Measurements from ENCODE around the gene ARSI.

Gene ARSI

DNA sequence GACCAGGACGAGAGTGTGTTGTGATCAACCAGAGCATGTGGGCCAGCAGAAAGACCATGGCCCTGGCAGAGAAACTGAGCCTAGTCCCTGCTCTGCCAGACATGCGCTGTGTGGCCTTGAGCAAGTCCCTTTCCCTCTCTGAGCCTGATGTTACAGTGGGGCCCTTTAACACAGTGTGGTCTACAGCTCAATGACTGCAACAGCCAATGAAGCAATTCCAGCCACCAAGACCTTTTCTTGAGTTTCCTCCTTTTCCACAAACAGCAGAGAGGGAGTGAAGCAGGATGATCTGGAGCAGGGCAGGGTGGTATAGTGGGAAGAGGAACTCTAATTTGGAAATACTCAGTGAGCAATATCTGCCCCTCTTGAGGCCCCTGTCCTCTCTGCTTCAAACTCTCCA, 25.8 kb upstream of the ARSI start:
- Histone ChIP-seq H3K27me3 (replicated peaks; ENCODE audit: control insufficient read depth, insufficient read depth, low read length, poor library complexity, severe bottlenecking) (no peaks in the 10 kb centered on the region), H3K36me3 (ENCODE audit: control insufficient read depth, insufficient read depth, low read length) (no peaks in the 10 kb centered on the region), H3K4me3 (ENCODE audit: insufficient read depth, low read depth, low read length, poor library complexity, severe bottlenecking) (no peak overlapping the region), H3K27ac (ENCODE audit: insufficient read depth, low read length, poor library complexity, severe bottlenecking) (no peak overlapping the region), H3K4me1 (ENCODE audit: control insufficient read depth, insufficient read depth, low read length, poor library complexity, severe bottlenecking) (no peaks in the 10 kb centered on the region), H3K9me3 (ENCODE audit: control insufficient read depth, low read length) (no peaks in the 10 kb centered on the region)
- DNase-seq: no peak

- H3K27ac ChIP-seq (ENCODE audit: insufficient read depth, low read length, poor library complexity, severe bottlenecking): no peak overlapping the region
- no peaks in the 10 kb centered on the region for H3K27me3 ChIP-seq (replicated peaks; ENCODE audit: control insufficient read depth, insufficient read depth, low read length, poor library complexity, severe bottlenecking)
- no peaks in the 10 kb centered on the region for H3K4me1 ChIP-seq (ENCODE audit: control insufficient read depth, insufficient read depth, low read length, poor library complexity, severe bottlenecking)
- H3K9me3 ChIP-seq (ENCODE audit: control insufficient read depth, low read length): no peaks in the 10 kb centered on the region
- H3K4me3 ChIP-seq (ENCODE audit: insufficient read depth, low read depth, low read length, poor library complexity, severe bottlenecking): no peak overlapping the region
- no peak for DNase-seq
- no peaks in the 10 kb centered on the region for H3K36me3 ChIP-seq (ENCODE audit: control insufficient read depth, insufficient read depth, low read length)
These were observed 24.4 kb upstream of the ARSI start for GRCh38 chr5:150327139-150327538.

DNA sequence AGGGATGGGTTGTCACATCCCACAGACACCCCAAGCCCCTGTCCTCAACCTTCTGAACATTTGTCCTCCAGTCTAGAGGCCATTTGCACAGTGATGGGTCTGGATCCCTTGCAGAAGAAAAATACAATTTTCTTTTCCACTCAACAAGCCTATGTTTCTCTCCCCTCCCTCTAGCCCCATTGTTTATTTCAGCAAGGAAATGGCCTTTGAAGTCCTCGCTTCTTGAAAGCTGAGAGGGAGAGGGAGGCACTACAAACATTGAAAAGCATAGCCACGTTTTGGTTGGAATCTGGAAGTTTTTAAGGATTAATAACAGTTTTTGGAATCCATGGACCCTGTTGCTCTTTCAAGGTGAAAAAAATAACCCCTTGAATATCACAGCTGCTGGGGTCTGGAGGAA, 24.0 kb upstream of the ARSI start:
- H3K9me3 ChIP-seq (ENCODE audit: control insufficient read depth, low read length): no peaks in the 10 kb centered on the region
- no peaks in the 10 kb centered on the region for H3K36me3 ChIP-seq (ENCODE audit: control insufficient read depth, insufficient read depth, low read length)

GRCh38 chr5:150325426-150325825, 22.7 kb upstream of the ARSI start:
- Histone ChIP-seq H3K27ac (ENCODE audit: insufficient read depth, low read length, poor library complexity, severe bottlenecking) (no peak overlapping the region), H3K27me3 (replicated peaks; ENCODE audit: control insufficient read depth, insufficient read depth, low read length, poor library complexity, severe bottlenecking) (no peaks in the 10 kb centered on the region), H3K4me3 (ENCODE audit: insufficient read depth, low read depth, low read length, poor library complexity, severe bottlenecking) (no peak overlapping the region), H3K9me3 (ENCODE audit: control insufficient read depth, low read length) (no peaks in the 10 kb centered on the region), H3K36me3 (ENCODE audit: control insufficient read depth, insufficient read depth, low read length) (no peaks in the 10 kb centered on the region), H3K4me1 (ENCODE audit: control insufficient read depth, insufficient read depth, low read length, poor library complexity, severe bottlenecking) (no peaks in the 10 kb centered on the region)
- no peak for DNase-seq

More for the DNA sequence above, 24.0 kb upstream of the ARSI start:
- Histone ChIP-seq H3K27me3 (replicated peaks; ENCODE audit: control insufficient read depth, insufficient read depth, low read length, poor library complexity, severe bottlenecking) (no peaks in the 10 kb centered on the region), H3K4me3 (ENCODE audit: insufficient read depth, low read depth, low read length, poor library complexity, severe bottlenecking) (no peak overlapping the region), H3K27ac (ENCODE audit: insufficient read depth, low read length, poor library complexity, severe bottlenecking) (no peak overlapping the region), H3K4me1 (ENCODE audit: control insufficient read depth, insufficient read depth, low read length, poor library complexity, severe bottlenecking) (no peaks in the 10 kb centered on the region)
- no peak for DNase-seq

DNA sequence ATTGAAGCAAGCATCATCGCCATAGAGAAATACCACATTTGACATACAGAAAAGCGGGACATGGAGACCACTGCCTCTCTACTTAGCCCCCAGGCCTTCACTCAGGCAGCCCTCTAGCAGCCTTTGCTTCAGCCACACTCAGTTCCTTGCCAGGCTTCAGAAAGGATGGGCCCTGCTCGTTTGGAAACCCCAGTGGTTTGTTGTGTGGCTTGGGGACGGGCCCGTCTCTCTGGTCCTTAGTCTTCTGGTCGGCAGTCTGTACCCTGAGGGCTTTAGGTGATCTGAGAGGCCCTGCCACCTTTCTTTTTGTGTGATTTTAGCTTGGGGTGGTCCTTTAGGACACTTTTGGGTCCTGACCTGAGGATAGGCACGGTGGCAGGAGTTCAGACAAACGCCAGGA, 21.1 kb upstream of the ARSI start:
- H3K4me3 ChIP-seq (ENCODE audit: insufficient read depth, low read depth, low read length, poor library complexity, severe bottlenecking): no peak overlapping the region
- H3K27me3 ChIP-seq (replicated peaks; ENCODE audit: control insufficient read depth, insufficient read depth, low read length, poor library complexity, severe bottlenecking): no peaks in the 10 kb centered on the region
- H3K36me3 ChIP-seq (ENCODE audit: control insufficient read depth, insufficient read depth, low read length): no peaks in the 10 kb centered on the region
- DNase-seq: no peak
- H3K4me1 ChIP-seq (ENCODE audit: control insufficient read depth, insufficient read depth, low read length, poor library complexity, severe bottlenecking): no peaks in the 10 kb centered on the region
- no peak overlapping the region for H3K27ac ChIP-seq (ENCODE audit: insufficient read depth, low read length, poor library complexity, severe bottlenecking)
- H3K9me3 ChIP-seq (ENCODE audit: control insufficient read depth, low read length): no peaks in the 10 kb centered on the region

DNA sequence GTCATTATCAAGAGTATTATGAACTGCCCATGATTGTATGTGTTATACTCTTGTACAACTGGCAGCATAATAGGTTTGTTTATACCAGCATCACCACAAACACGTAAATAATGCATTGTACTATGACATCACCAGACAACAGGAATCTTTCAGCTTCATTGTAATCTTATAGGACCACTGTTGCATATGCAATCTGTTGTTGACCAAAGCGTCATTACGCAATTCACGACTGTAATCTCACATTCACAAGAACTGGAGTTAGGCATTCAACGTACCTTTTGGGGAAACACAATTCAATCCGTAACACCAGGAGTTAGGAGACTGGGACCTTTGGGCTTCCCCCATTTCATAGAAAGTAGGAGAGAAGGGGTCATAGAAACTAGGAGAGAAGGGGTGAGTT, 20.4 kb upstream of the ARSI start:
- Histone ChIP-seq H3K4me3 (ENCODE audit: insufficient read depth, low read depth, low read length, poor library complexity, severe bottlenecking) (no peak overlapping the region), H3K27ac (ENCODE audit: insufficient read depth, low read length, poor library complexity, severe bottlenecking) (no peak overlapping the region), H3K36me3 (ENCODE audit: control insufficient read depth, insufficient read depth, low read length) (no peaks in the 10 kb centered on the region), H3K9me3 (ENCODE audit: control insufficient read depth, low read length) (no peaks in the 10 kb centered on the region), H3K4me1 (ENCODE audit: control insufficient read depth, insufficient read depth, low read length, poor library complexity, severe bottlenecking) (no peaks in the 10 kb centered on the region), H3K27me3 (replicated peaks; ENCODE audit: control insufficient read depth, insufficient read depth, low read length, poor library complexity, severe bottlenecking) (no peaks in the 10 kb centered on the region)
- no peak for DNase-seq

DNA sequence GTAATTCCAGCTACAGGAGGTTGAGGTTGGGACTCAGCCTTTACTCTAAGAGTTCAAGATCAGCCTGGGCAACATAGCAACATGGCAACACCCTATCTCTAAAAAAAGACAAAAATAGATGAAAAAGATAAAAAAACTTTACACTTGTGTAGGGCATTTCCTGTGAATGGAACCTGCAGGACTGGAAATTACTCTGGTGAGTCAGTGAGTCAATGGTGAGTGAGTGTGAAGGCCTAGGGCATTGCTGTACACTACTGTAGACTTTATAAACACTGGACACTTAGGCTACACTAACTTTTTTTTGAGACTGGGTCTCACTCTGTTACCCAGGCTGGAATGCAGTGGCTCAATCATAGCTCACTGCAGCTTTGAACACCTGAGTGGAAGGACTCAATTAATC, 19.5 kb upstream of the ARSI start:
- no peak overlapping the region for H3K27ac ChIP-seq (ENCODE audit: insufficient read depth, low read length, poor library complexity, severe bottlenecking)
- no peak overlapping the region for H3K4me3 ChIP-seq (ENCODE audit: insufficient read depth, low read depth, low read length, poor library complexity, severe bottlenecking)
- DNase-seq: no peak
- H3K27me3 ChIP-seq (replicated peaks; ENCODE audit: control insufficient read depth, insufficient read depth, low read length, poor library complexity, severe bottlenecking): no peaks in the 10 kb centered on the region
- H3K4me1 ChIP-seq (ENCODE audit: control insufficient read depth, insufficient read depth, low read length, poor library complexity, severe bottlenecking): no peaks in the 10 kb centered on the region
- no peaks in the 10 kb centered on the region for H3K36me3 ChIP-seq (ENCODE audit: control insufficient read depth, insufficient read depth, low read length)
- H3K9me3 ChIP-seq (ENCODE audit: control insufficient read depth, low read length): no peaks in the 10 kb centered on the region

GRCh38 chr5:150321784-150322183, 19.1 kb upstream of the ARSI start:
- no peaks in the 10 kb centered on the region for H3K4me1 ChIP-seq (ENCODE audit: control insufficient read depth, insufficient read depth, low read length, poor library complexity, severe bottlenecking)
- no peak overlapping the region for H3K27ac ChIP-seq (ENCODE audit: insufficient read depth, low read length, poor library complexity, severe bottlenecking)
- no peaks in the 10 kb centered on the region for H3K36me3 ChIP-seq (ENCODE audit: control insufficient read depth, insufficient read depth, low read length)
- no peaks in the 10 kb centered on the region for H3K27me3 ChIP-seq (replicated peaks; ENCODE audit: control insufficient read depth, insufficient read depth, low read length, poor library complexity, severe bottlenecking)
- no peak overlapping the region for H3K4me3 ChIP-seq (ENCODE audit: insufficient read depth, low read depth, low read length, poor library complexity, severe bottlenecking)
- no peaks in the 10 kb centered on the region for H3K9me3 ChIP-seq (ENCODE audit: control insufficient read depth, low read length)
- DNase-seq: no peak

DNA sequence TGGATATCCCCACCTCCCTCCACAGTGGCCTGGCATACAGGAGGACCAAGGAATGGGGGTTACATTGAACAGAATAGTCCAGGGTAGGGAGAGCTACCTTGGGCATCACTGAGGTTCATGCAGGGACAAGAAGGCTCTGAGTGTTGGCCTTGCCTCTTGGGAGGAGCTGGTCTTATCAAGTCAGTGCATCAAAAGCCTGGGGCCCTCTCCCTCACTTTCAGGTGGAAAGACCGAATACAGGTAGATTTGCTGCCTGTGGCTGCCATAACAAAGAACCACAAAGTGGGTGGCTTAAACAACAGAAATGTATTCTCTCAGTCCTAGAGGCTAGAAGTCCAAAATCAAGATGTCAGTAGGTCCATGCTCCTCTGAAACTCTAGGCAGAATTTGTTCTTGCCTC, 18.5 kb upstream of the ARSI start:
- DNase-seq: no peak
- Histone ChIP-seq H3K36me3 (ENCODE audit: control insufficient read depth, insufficient read depth, low read length) (no peaks in the 10 kb centered on the region), H3K27ac (ENCODE audit: insufficient read depth, low read length, poor library complexity, severe bottlenecking) (no peak overlapping the region), H3K9me3 (ENCODE audit: control insufficient read depth, low read length) (no peaks in the 10 kb centered on the region), H3K27me3 (replicated peaks; ENCODE audit: control insufficient read depth, insufficient read depth, low read length, poor library complexity, severe bottlenecking) (no peaks in the 10 kb centered on the region), H3K4me1 (ENCODE audit: control insufficient read depth, insufficient read depth, low read length, poor library complexity, severe bottlenecking) (no peaks in the 10 kb centered on the region), H3K4me3 (ENCODE audit: insufficient read depth, low read depth, low read length, poor library complexity, severe bottlenecking) (no peak overlapping the region)

DNA sequence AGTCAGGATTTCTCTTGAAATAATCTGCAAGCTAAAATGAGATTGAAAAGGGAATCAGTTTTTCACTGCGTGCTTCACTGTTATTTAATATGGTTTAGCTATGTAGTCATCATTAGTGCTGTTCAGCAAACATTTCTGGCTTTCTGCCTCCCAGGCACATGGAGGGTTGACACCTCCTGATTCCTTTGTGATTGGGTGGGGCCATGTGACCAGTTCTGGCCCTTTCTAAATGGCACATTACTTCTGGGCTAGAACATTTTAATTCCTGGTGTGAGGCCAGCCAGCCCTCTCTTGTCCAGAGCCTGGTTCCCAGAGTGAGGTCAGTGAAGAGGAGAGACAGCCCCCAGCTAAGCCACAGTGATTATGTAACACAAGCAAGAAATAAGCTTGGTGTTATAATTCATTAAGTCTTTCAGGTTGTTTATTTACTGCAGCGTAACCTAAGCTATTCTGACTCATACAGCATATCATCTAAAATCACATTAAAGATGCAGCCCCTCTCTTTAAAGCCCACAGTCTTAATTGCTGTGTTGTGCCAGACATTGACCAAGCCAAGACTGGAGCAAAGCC, 17.4 kb upstream of the ARSI start:
- Histone ChIP-seq H3K4me1 (ENCODE audit: control insufficient read depth, insufficient read depth, low read length, poor library complexity, severe bottlenecking) (no peaks in the 10 kb centered on the region), H3K27me3 (replicated peaks; ENCODE audit: control insufficient read depth, insufficient read depth, low read length, poor library complexity, severe bottlenecking) (no peaks in the 10 kb centered on the region), H3K4me3 (ENCODE audit: insufficient read depth, low read depth, low read length, poor library complexity, severe bottlenecking) (no peak overlapping the region), H3K27ac (ENCODE audit: insufficient read depth, low read length, poor library complexity, severe bottlenecking) (no peak overlapping the region), H3K36me3 (ENCODE audit: control insufficient read depth, insufficient read depth, low read length) (no peaks in the 10 kb centered on the region), H3K9me3 (ENCODE audit: control insufficient read depth, low read length) (no peaks in the 10 kb centered on the region)
- DNase-seq: no peak

DNA sequence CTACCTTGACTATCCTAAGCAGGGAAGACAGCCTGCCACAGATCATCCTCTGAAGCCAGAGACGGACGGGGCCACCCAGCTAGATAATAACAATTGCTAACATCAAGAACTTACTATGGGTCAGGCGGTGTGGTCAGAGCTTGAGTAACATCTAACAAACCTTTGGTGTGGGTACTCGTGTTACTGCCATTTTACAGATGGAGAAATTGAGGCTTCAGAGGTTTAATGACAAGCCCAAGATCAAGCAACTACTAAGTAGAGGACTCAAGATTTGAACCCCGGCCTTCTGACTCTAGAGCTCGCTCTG, 16.7 kb upstream of the ARSI start:
- no peak for DNase-seq
- H3K27ac ChIP-seq (ENCODE audit: insufficient read depth, low read length, poor library complexity, severe bottlenecking): no peak overlapping the region
- no peaks in the 10 kb centered on the region for H3K27me3 ChIP-seq (replicated peaks; ENCODE audit: control insufficient read depth, insufficient read depth, low read length, poor library complexity, severe bottlenecking)
- no peak overlapping the region for H3K4me3 ChIP-seq (ENCODE audit: insufficient read depth, low read depth, low read length, poor library complexity, severe bottlenecking)
- H3K36me3 ChIP-seq (ENCODE audit: control insufficient read depth, insufficient read depth, low read length): no peaks in the 10 kb centered on the region
- no peaks in the 10 kb centered on the region for H3K4me1 ChIP-seq (ENCODE audit: control insufficient read depth, insufficient read depth, low read length, poor library complexity, severe bottlenecking)
- H3K9me3 ChIP-seq (ENCODE audit: control insufficient read depth, low read length): no peaks in the 10 kb centered on the region

All from effector memory CD4-positive, alpha-beta T cell (primary cell).